H9 (cell line): ENCODE measurements around the gene MYO3A. TPM values are rescaled to one million over a fixed set of nuclear protein-coding genes. Genes with fewer than 3 reads are reported as not detected.

Experiments
- DNase-seq: peaks from one replicate; pipeline ENCODE4 v3.0.0-alpha.2; 2017
- H2AFZ ChIP-seq: one replicate; pipeline ENCODE4 v1.6.1; 2013; ENCODE audit warnings: mild to moderate bottlenecking, low read length, control low read depth, moderate library complexity
- H2AK5ac ChIP-seq: 2 replicates; pipeline ENCODE4 v1.6.1; 2013; ENCODE audit warnings: low read length, control low read depth, mixed read lengths; ENCODE audit not compliant: insufficient read length
- H2BK120ac ChIP-seq: one replicate; pipeline ENCODE4 v1.6.1; 2013; ENCODE audit warnings: low read depth, mild to moderate bottlenecking, low read length, control low read depth, inconsistent platforms; ENCODE audit not compliant: poor library complexity, severe bottlenecking
- H2BK12ac ChIP-seq: 2 replicates; pipeline ENCODE4 v1.6.1; 2013; ENCODE audit warnings: low read length, control low read depth, mixed read lengths, low read depth; ENCODE audit not compliant: insufficient read length
- H2BK15ac ChIP-seq: 2 replicates; pipeline ENCODE4 v1.6.1; 2013; ENCODE audit warnings: low read depth, low read length, control low read depth
- H2BK20ac ChIP-seq: one replicate; pipeline ENCODE4 v1.6.1; 2013; ENCODE audit warnings: low read depth, mild to moderate bottlenecking, low read length, control low read depth, inconsistent platforms; ENCODE audit not compliant: poor library complexity, severe bottlenecking
- H2BK5ac ChIP-seq: 2 replicates; pipeline ENCODE4 v1.6.1; 2013; ENCODE audit warnings: low read length, control low read depth, mixed read lengths; ENCODE audit not compliant: insufficient read length
- H3K14ac ChIP-seq: 2 replicates; pipeline ENCODE4 v1.6.1; 2013; ENCODE audit warnings: low read length, control low read depth; ENCODE audit not compliant: insufficient read depth
- H3K18ac ChIP-seq: 2 replicates; pipeline ENCODE4 v1.6.1; 2013; ENCODE audit warnings: low read depth, mild to moderate bottlenecking, mixed read lengths, low read length, control low read depth; ENCODE audit not compliant: insufficient read length
- H3K23ac ChIP-seq: 2 replicates; pipeline ENCODE4 v1.6.1; 2013; ENCODE audit warnings: low read length, control low read depth, mixed read lengths, low read depth; ENCODE audit not compliant: insufficient read length
- H3K23me2 ChIP-seq: 2 replicates; pipeline ENCODE4 v1.6.1; 2013; ENCODE audit warnings: low read depth, mild to moderate bottlenecking, mixed read lengths, low read length, control low read depth; ENCODE audit not compliant: insufficient read length, poor library complexity, severe bottlenecking
- H3K27ac ChIP-seq: 2 replicates; pipeline ENCODE4 v1.5.1; 2013; ENCODE audit warnings: low read length, control low read depth, mixed read lengths, low read depth; ENCODE audit not compliant: insufficient read length
- H3K27me3 ChIP-seq: 2 replicates; pipeline ENCODE4 v1.6.1; 2013; ENCODE audit warnings: low read length, control low read depth, inconsistent platforms; ENCODE audit not compliant: insufficient read depth
- H3K4ac ChIP-seq: 2 replicates; pipeline ENCODE4 v1.6.1; 2013; ENCODE audit warnings: low read depth, mild to moderate bottlenecking, control low read depth, inconsistent platforms, low read length, moderate library complexity
- H3K4me1 ChIP-seq: 2 replicates; pipeline ENCODE4 v1.6.1; 2013; ENCODE audit warnings: low read length, control low read depth, inconsistent platforms; ENCODE audit not compliant: insufficient read depth
- H3K4me2 ChIP-seq: 2 replicates; pipeline ENCODE4 v1.6.1; 2013; ENCODE audit warnings: low read length, control low read depth, mixed read lengths; ENCODE audit not compliant: insufficient read length, insufficient read depth
- H3K56ac ChIP-seq: 2 replicates; pipeline ENCODE4 v1.6.1; 2013; ENCODE audit warnings: low read depth, mild to moderate bottlenecking, mixed read lengths, low read length, control low read depth; ENCODE audit not compliant: insufficient read length
- H3K79me1 ChIP-seq: 2 replicates; pipeline ENCODE4 v1.6.1; 2013; ENCODE audit warnings: low read depth, mild to moderate bottlenecking, moderate library complexity, low read length, control low read depth, inconsistent platforms; ENCODE audit not compliant: insufficient read depth, poor library complexity, severe bottlenecking
- H3K79me2 ChIP-seq: 2 replicates; pipeline ENCODE4 v1.6.1; 2013; ENCODE audit warnings: low read length, control low read depth, inconsistent platforms; ENCODE audit not compliant: insufficient read depth
- H3K9ac ChIP-seq: 2 replicates; pipeline ENCODE4 v1.6.1; 2013; ENCODE audit warnings: low read length, control low read depth, mixed read lengths; ENCODE audit not compliant: insufficient read length; ENCODE audit errors: extremely low read depth
- H3K9me3 ChIP-seq: one replicate; pipeline ENCODE4 v1.6.1; 2013; ENCODE audit warnings: low read depth, low read length, inconsistent platforms; ENCODE audit not compliant: control insufficient read depth
- H3T11ph ChIP-seq: one replicate; pipeline ENCODE4 v1.6.1; 2013; ENCODE audit warnings: mild to moderate bottlenecking, low read length, control low read depth, inconsistent platforms
- H4K20me1 ChIP-seq: one replicate; pipeline ENCODE4 v1.6.1; 2013; ENCODE audit not compliant: control insufficient read depth, insufficient read length, insufficient read depth
- H4K5ac ChIP-seq: 2 replicates; pipeline ENCODE4 v1.6.1; 2013; ENCODE audit warnings: low read depth, mild to moderate bottlenecking, mixed read lengths, low read length, control low read depth; ENCODE audit not compliant: insufficient read length
- H4K8ac ChIP-seq: replicated peaks from 2 replicates; pipeline ENCODE4 v1.6.1; 2013; ENCODE audit warnings: low read length, control low read depth, mixed read lengths, low read depth; ENCODE audit not compliant: insufficient read length
- H4K91ac ChIP-seq: 2 replicates; pipeline ENCODE4 v1.6.1; 2013; ENCODE audit warnings: low read depth, mild to moderate bottlenecking, moderate library complexity, mixed read lengths, low read length, control low read depth; ENCODE audit not compliant: insufficient read length
- H3K27ac Mint-ChIP-seq, 3 experiments: 2 replicates in 2 of 3; 3 replicates in 1 of 3; pipeline ENCODE4 v1.8.0; 2020 to 2021; ENCODE audit warnings: mixed read lengths in 3 of 3, mild to moderate bottlenecking in 1 of 3, moderate library complexity in 1 of 3
- H3K27me3 Mint-ChIP-seq: 2 replicates; pipeline ENCODE4 v1.8.0; 2021; ENCODE audit warnings: low read depth, mild to moderate bottlenecking, moderate library complexity, mixed read lengths
- H3K36me3 Mint-ChIP-seq, 3 experiments: 2 replicates in 2 of 3; 3 replicates in 1 of 3; pipeline ENCODE4 v1.8.0; 2020 to 2021; ENCODE audit warnings: low read depth in 3 of 3, mixed read lengths in 3 of 3; ENCODE audit not compliant: insufficient read depth in 1 of 3
- H3K4me1 Mint-ChIP-seq, 2 experiments: 2 replicates each; pipeline ENCODE4 v1.8.0; 2020; ENCODE audit warnings: mixed read lengths in 2 of 2
- H3K4me3 Mint-ChIP-seq, 2 experiments: 2 replicates in 1 of 2; 3 replicates in 1 of 2; pipeline ENCODE4 v1.8.0; 2020 to 2021; ENCODE audit warnings: mild to moderate bottlenecking in 2 of 2, mixed read lengths in 2 of 2, moderate library complexity in 1 of 2
- H3K9me3 Mint-ChIP-seq, 2 experiments: 2 replicates in 1 of 2; 3 replicates in 1 of 2; pipeline ENCODE4 v1.8.0; 2020; ENCODE audit warnings: mild to moderate bottlenecking in 2 of 2, mixed read lengths in 2 of 2, moderate library complexity in 1 of 2
- CTCF ChIP-seq: fragments of 200-600 bp; sonication (generic); conservative IDR thresholded peaks from 3 replicates; pipeline ENCODE4 v1.8.0; 2021; ENCODE audit warnings: antibody characterized with exemption, mild to moderate bottlenecking
- WGBS: extraction: QIAGEN DNeasy Blood & Tissue Kit; methylation state at CpG from one replicate; pipeline ENCODE4 v1.1.7; 2013; ENCODE audit warnings: missing lambda C conversion rate, low lambda C conversion rate, mixed read lengths; ENCODE audit not compliant: insufficient read length; ENCODE audit errors: extremely low coverage; 5-methylcytosine and 5-hydroxymethylcytosine counted together
- total RNA-seq: library from RNA; stranded (reverse); gene quantifications from 2 replicates; pipeline ENCODE4 v1.2.1, GENCODE V29; 2021

The MYO3A gene
- total RNA-seq, 1 experiment from 2014 or later: 4.3 TPM

- H3K27ac Mint-ChIP-seq: no peak overlapping the region
- no peaks in the 10 kb centered on the region for H4K20me1 ChIP-seq
These were observed 291.3 kb downstream of the MYO3A start for GRCh38 chr10:26225322-26225721.

More at GRCh38 chr10:26225322-26225721, 291.3 kb downstream of the MYO3A start:
- H3K27me3 ChIP-seq: no peaks in the 10 kb centered on the region
- no peaks in the 10 kb centered on the region for H3K36me3 Mint-ChIP-seq
- H3K4me3 Mint-ChIP-seq: no peak overlapping the region
- no peak overlapping the region for H4K5ac ChIP-seq
- H4K8ac ChIP-seq: no peak overlapping the region
- H3K27ac ChIP-seq: no peak overlapping the region
- H2AFZ ChIP-seq: no peak overlapping the region
- H3K79me2 ChIP-seq: no peaks in the 10 kb centered on the region
- H4K91ac ChIP-seq: no peak overlapping the region
- H2BK15ac ChIP-seq: no peak overlapping the region
- no peaks in the 10 kb centered on the region for H3K9me3 ChIP-seq
- H3K56ac ChIP-seq: no peak overlapping the region
- no peaks in the 10 kb centered on the region for H3K9me3 Mint-ChIP-seq
- H2AK5ac ChIP-seq: no peak overlapping the region
- no peaks in the 10 kb centered on the region for H3K23me2 ChIP-seq
- no peak overlapping the region for H2BK120ac ChIP-seq
- TF ChIP-seq CTCF: no peak
- H2BK20ac ChIP-seq: no peak overlapping the region
- DNase-seq: no peak
- no peak overlapping the region for H3K18ac ChIP-seq
- no CpG with 5 or more reads among the region's 4 CpGs for WGBS
- H3K14ac ChIP-seq: no peak overlapping the region
- H3T11ph ChIP-seq: no peak overlapping the region
- H2BK5ac ChIP-seq: no peak overlapping the region
- peaks cover 42% of the 10 kb centered on the region for H3K27me3 Mint-ChIP-seq
- H3K4me1 Mint-ChIP-seq: peaks cover 3 to 13% of the 10 kb centered on the region in 2 experiments; a peak in 3 of 4 replicates
- no peak overlapping the region for H3K23ac ChIP-seq
- no peak overlapping the region for H3K9ac ChIP-seq
- no peaks in the 10 kb centered on the region for H3K79me1 ChIP-seq
- H3K4me2 ChIP-seq: no peak overlapping the region
- no peak overlapping the region for H3K4ac ChIP-seq
- H3K4me1 ChIP-seq: no peaks in the 10 kb centered on the region; the same call in 1 of the 2 replicates
- no peak overlapping the region for H2BK12ac ChIP-seq
